HEK293 (cell line): ENCODE results near the gene KCNE1.
"Not testable (repeated sequence)": the region's sequence is repeated elsewhere in the genome, so short reads cannot be mapped to it uniquely, and the experiment has no call there.

Experiments used
- CTCF ChIA-PET: fragments of 350-600 bp; formaldehyde crosslinking; extraction: SDS; loops from one replicate; lab custom pipeline; 2021; ENCODE audit warnings: antibody characterized with exemption; lab: Yijun Ruan, JAX
- POLR2A ChIA-PET: fragments of 300-600 bp; formaldehyde crosslinking; extraction: SDS; loops from one replicate; lab custom pipeline; 2020; ENCODE audit warnings: antibody characterized with exemption, inconsistent platforms; lab: Yijun Ruan, JAX
- H3K27ac ChIP-seq: fragments of 200-500 bp; sonication (Bioruptor generic); 2 replicates; pipeline ENCODE4 v1.5.1; 2014; ENCODE audit warnings: low read depth, low read length, control low read depth, inconsistent platforms; ENCODE audit errors: extremely low read depth
- H3K36me3 ChIP-seq, 2 experiments: fragments of 200-500 bp in 1 of 2; sonication (Bioruptor generic) in 1 of 2; 1 replicate in 1 of 2; 2 replicates in 1 of 2; pipeline ENCODE4 v1.5.1; 2014 to 2017; ENCODE audit warnings: inconsistent platforms in 2 of 2, low read length in 2 of 2; ENCODE audit not compliant: control insufficient read depth in 2 of 2, insufficient read depth in 1 of 2
- H3K4me1 ChIP-seq: fragments of 200-500 bp; sonication (Bioruptor generic); 2 replicates; pipeline ENCODE4 v1.5.1; 2014; ENCODE audit warnings: mild to moderate bottlenecking, low read length, inconsistent platforms; ENCODE audit not compliant: control insufficient read depth, insufficient read depth
- H3K4me3 ChIP-seq: 2 replicates; pipeline ENCODE4 v1.5.1; 2011; ENCODE audit warnings: low read depth, mild to moderate bottlenecking, control low read depth, low read length, moderate library complexity
- H3K9me3 ChIP-seq: fragments of 200-500 bp; sonication (Bioruptor generic); 2 replicates; pipeline ENCODE4 v1.5.1; 2014; ENCODE audit warnings: low read depth, low read length, inconsistent platforms; ENCODE audit not compliant: control insufficient read depth, insufficient read depth

The KCNE1 gene

GRCh38 chr21:34483854-34484253 is 28.2 kb downstream of the KCNE1 start:
- H3K36me3 ChIP-seq, H3K9me3 ChIP-seq, POLR2A ChIA-PET, H3K27ac ChIP-seq, CTCF ChIA-PET, H3K4me3 ChIP-seq, H3K4me1 ChIP-seq: not testable (repeated sequence)

GRCh38 chr21:34483435-34483834 is 28.6 kb downstream of the KCNE1 start:
- H3K27ac ChIP-seq, H3K9me3 ChIP-seq, H3K36me3 ChIP-seq, H3K4me3 ChIP-seq, CTCF ChIA-PET, POLR2A ChIA-PET, H3K4me1 ChIP-seq: not testable (repeated sequence)

- H3K36me3 ChIP-seq, H3K4me1 ChIP-seq, POLR2A ChIA-PET, H3K4me3 ChIP-seq, H3K9me3 ChIP-seq, H3K27ac ChIP-seq, CTCF ChIA-PET: not testable (repeated sequence)
These were observed 44.7 kb downstream of the KCNE1 start for GRCh38 chr21:34467333-34467732.

- CTCF ChIA-PET, POLR2A ChIA-PET: not testable (repeated sequence)
These were observed 52.6 kb downstream of the KCNE1 start for GRCh38 chr21:34459426-34459825.

GRCh38 chr21:34458266-34458665 is 53.7 kb downstream of the KCNE1 start:
- H3K27ac ChIP-seq, H3K9me3 ChIP-seq, H3K4me3 ChIP-seq, H3K4me1 ChIP-seq, POLR2A ChIA-PET, H3K36me3 ChIP-seq, CTCF ChIA-PET: not testable (repeated sequence)

More at GRCh38 chr21:34459426-34459825, 52.6 kb downstream of the KCNE1 start:
- not testable (repeated sequence) for H3K27ac ChIP-seq, H3K4me3 ChIP-seq, H3K9me3 ChIP-seq, H3K36me3 ChIP-seq, H3K4me1 ChIP-seq

- H3K9me3 ChIP-seq, H3K36me3 ChIP-seq, H3K4me3 ChIP-seq, POLR2A ChIA-PET, H3K4me1 ChIP-seq, CTCF ChIA-PET, H3K27ac ChIP-seq: not testable (repeated sequence)
These were observed 55.8 kb downstream of the KCNE1 start for GRCh38 chr21:34456180-34456579.

- H3K4me3 ChIP-seq, H3K36me3 ChIP-seq, H3K4me1 ChIP-seq, H3K27ac ChIP-seq, CTCF ChIA-PET, H3K9me3 ChIP-seq, POLR2A ChIA-PET: not testable (repeated sequence)
These were observed 56.4 kb downstream of the KCNE1 start for GRCh38 chr21:34455628-34456027.

GRCh38 chr21:34447018-34447417 is 65.0 kb downstream of the KCNE1 start:
- POLR2A ChIA-PET, CTCF ChIA-PET, H3K9me3 ChIP-seq, H3K4me3 ChIP-seq, H3K4me1 ChIP-seq, H3K36me3 ChIP-seq, H3K27ac ChIP-seq: not testable (repeated sequence)

GRCh38 chr21:34443486-34443885 is 68.5 kb downstream of the KCNE1 start:
- H3K9me3 ChIP-seq, H3K4me1 ChIP-seq, H3K4me3 ChIP-seq, H3K36me3 ChIP-seq, CTCF ChIA-PET, H3K27ac ChIP-seq, POLR2A ChIA-PET: not testable (repeated sequence)

- CTCF ChIA-PET, H3K4me1 ChIP-seq, H3K4me3 ChIP-seq, H3K27ac ChIP-seq, H3K9me3 ChIP-seq, POLR2A ChIA-PET, H3K36me3 ChIP-seq: not testable (repeated sequence)
These were observed 82.3 kb downstream of the KCNE1 start for GRCh38 chr21:34429710-34430109.

- H3K9me3 ChIP-seq, H3K27ac ChIP-seq, H3K4me3 ChIP-seq, CTCF ChIA-PET, H3K36me3 ChIP-seq, POLR2A ChIA-PET, H3K4me1 ChIP-seq: not testable (repeated sequence)
These were observed 83.6 kb downstream of the KCNE1 start for GRCh38 chr21:34428441-34428840.

GRCh38 chr21:34427339-34427738 is 84.7 kb downstream of the KCNE1 start:
- H3K36me3 ChIP-seq, POLR2A ChIA-PET, H3K27ac ChIP-seq, H3K4me1 ChIP-seq, CTCF ChIA-PET, H3K4me3 ChIP-seq, H3K9me3 ChIP-seq: not testable (repeated sequence)
